SK-N-MC (cell line): ENCODE data around the gene FADS1.

Experiments
- EZH2 ChIP-seq: fragments of 200-600 bp; sonication (generic); IDR thresholded peaks from one replicate; pipeline ENCODE4 v1.6.1; 2017; ENCODE audit warnings: antibody characterized with exemption
- FOXP2 ChIP-seq: optimal IDR thresholded peaks from 2 replicates; pipeline ENCODE3; 2011; ENCODE audit warnings: mild to moderate bottlenecking, moderate library complexity; ENCODE audit not compliant: insufficient read depth; ENCODE audit errors: extremely low read length, control extremely low read depth
- POLR2AphosphoS5 ChIP-seq: IDR thresholded peaks from 2 replicates; pipeline ENCODE4 v1.6.1; 2012; ENCODE audit warnings: mild to moderate bottlenecking, low read depth, low read length, borderline replicate concordance

DNA sequence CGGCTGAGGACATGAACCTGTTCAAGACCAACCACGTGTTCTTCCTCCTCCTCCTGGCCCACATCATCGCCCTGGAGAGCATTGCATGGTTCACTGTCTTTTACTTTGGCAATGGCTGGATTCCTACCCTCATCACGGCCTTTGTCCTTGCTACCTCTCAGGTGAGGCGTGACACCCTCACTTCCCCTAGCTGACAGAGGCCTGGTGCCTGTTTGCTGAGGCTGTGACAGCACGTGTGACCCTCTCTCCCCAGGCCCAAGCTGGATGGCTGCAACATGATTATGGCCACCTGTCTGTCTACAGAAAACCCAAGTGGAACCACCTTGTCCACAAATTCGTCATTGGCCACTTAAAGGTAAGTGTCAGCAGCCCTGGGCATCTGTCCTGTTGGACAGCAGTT lies 23.6 kb upstream of the FADS1 start:
- TF ChIP-seq EZH2 (no peak), POLR2AphosphoS5 (no peak), FOXP2 (no peak)
